HTR-8/SVneo (cell line): ENCODE results near the gene DACT2.
A peak's percentile ranks its signal among the peaks of the same experiment; 100 is the strongest.
"Not testable (repeated sequence)": the region's sequence is repeated elsewhere in the genome, so short reads cannot be mapped to it uniquely, and the experiment has no call there.

Experiments
- DNase-seq: peaks from one replicate; pipeline ENCODE4 v3.0.0; 2011; ENCODE audit warnings: low spot score, mixed read lengths; ENCODE audit not compliant: insufficient read length
- FAIRE-seq: peaks from 2 replicates; lab custom pipeline; 2011; peaks lifted over from hg19 to GRCh38; lab: Jason Lieb, UNC

The DACT2 gene

DNA sequence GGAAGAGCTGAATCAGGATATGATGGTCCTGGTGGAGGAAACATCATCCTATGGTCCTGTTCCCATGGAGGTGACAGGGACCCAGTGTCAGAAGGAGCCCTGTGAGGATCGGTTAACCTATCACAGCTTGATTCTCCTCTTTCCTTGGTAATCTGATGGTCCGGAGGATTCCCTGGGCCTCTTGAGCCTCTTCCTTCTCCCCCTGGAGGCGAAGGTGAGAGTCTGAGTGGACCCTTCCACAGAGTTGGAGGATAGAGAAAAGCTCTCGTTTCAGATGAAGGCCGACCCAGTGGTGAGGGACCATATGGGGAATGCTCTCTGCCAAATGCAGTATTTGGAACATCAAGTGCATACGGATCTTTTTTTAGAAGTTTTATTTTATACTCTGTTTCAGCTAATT lies 32.1 kb downstream of the DACT2 start:
- FAIRE-seq, DNase-seq: not testable (repeated sequence)

DNA sequence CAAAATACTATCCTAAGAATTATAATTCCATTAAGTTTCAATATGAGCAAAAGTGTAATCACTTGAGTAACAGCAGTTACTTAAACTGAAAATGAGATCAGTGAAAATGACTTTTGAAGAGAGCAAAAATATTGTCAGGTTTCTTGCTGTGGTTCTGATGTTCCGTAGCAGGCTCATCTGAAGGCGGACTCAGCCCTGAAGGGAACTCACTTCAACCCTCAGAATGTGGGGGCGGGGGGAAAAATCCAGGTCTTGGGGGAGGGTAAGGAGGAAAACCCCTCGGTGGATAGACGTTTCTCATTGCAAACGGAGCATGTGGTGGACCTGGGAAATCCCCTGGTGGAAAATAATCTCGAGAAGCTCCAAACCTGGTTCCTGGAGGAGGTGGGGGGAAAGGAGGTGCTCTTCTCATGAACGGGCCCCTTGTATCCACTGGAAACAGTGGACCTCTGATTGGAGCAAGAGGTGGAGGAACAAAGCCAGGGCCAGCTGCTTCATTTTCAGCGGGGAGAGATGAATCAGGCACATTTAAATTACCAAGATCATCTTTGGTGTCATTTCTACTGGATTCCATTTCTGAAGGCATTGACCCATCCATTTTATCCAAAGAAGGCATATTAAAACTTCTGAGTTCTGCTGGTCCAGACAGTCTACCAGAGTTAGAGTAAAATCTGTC lies 32.7 kb downstream of the DACT2 start:
- not testable (repeated sequence) for FAIRE-seq, DNase-seq

- FAIRE-seq (no peak), DNase-seq (no peak)
These were observed 33.5 kb downstream of the DACT2 start for GRCh38 chr6:168286116-168286515.

DNA sequence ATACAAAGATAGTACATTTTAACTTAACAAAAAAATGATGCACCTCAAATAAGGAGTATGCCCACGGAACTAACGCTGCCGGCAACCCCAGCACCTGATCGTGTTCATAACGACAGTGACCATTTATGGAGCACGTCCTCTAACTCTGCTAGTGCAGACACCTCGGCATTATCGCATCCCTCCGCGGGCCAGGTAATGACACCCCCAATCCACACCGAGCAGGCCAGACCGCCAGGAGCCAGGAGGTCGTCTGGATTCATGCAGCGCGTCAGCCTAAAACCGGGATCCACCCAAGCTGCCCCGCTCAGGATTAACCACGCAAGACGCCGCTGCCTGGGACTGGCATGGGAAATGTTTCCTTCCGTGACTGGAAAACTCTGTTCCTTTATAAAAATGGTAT lies 34.1 kb downstream of the DACT2 start:
- FAIRE-seq (no peak), DNase-seq (no peak)

- DNase-seq: peak; percentile 8
- no peak for FAIRE-seq
These were observed 35.4 kb downstream of the DACT2 start for GRCh38 chr6:168284187-168284586.

DNA sequence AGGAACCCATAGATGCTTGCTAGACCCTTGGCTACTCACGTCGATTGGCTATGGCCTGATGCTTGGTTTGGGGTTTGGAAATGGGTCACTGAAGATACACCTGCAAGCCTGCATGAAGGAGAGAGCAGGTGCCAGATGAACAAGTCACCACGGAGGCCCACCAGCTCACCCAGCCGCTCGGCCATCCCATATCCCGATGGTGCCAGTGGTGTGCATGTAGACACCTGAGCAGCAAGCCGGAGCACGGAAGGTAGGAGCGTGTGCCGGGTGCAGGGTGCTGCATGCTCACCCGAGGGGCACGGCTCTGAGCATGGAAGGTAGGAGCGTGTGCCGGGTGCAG lies 35.9 kb downstream of the DACT2 start:
- DNase-seq (no peak), FAIRE-seq (no peak)

DNA sequence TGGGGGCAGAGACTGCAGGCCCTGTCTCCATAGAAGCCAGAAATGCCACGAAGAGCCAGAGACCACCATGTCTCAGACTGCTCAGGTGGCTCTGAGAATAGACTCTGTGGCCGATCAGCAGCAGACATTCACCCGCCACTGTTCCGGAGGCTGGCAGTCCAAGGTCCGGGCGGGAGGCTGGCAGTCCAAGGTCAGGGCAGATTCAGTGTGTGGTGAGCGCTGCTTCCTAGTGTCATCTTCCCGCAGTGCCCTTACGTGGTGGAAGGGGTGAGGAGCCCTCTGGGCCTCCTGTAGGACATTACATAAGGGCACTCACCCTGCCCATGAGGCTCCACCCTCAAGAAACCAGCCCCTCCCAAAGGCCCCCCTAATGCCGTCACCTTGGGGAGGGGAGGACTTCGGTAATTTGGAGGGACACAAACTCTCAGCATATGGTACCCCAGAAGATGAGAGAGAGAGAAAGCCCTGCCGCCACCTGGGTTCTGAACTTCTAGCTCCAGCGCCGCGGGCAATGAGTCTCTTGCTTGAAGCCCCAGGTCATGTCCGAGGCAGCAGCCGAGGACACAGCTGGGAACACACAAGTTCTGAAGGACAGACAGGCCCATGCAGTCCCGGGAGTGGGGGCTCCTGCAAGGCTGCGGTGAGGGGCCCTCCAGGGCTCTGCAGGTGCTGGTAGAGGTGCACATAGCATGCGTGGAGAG lies 36.4 kb downstream of the DACT2 start:
- no peak for FAIRE-seq
- no peak for DNase-seq

- no peak for FAIRE-seq
- no peak for DNase-seq
These were observed 37.8 kb downstream of the DACT2 start for GRCh38 chr6:168281826-168282225.

- not testable (repeated sequence) for DNase-seq, FAIRE-seq
These were observed 38.3 kb downstream of the DACT2 start for GRCh38 chr6:168281314-168281713.

DNA sequence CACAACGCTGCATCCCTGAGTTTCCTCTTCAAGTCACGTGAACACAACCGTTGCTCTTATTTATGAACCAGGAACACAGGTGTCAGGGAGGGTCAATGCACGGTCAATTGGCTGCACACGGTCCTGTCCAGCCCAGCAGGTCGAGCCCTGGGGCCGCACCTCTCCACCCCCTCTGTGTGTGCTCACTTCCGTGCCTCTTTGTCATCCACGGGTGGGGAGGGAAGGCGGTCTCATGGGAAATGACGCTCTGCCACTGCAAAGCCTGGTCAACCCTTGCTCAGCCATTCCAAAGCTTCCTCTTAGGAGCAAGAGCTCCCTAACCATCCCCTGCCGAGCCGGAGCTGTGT lies 38.7 kb downstream of the DACT2 start:
- no peak for FAIRE-seq

GRCh38 chr6:168280020-168280898 lies 39.3 kb downstream of the DACT2 start:
- DNase-seq (no peak), FAIRE-seq (no peak)

More for the DNA sequence above, 38.7 kb downstream of the DACT2 start:
- no peak for DNase-seq

GRCh38 chr6:168279403-168279935 lies 40.1 kb downstream of the DACT2 start:
- no peak for FAIRE-seq
- DNase-seq: no peak

DNA sequence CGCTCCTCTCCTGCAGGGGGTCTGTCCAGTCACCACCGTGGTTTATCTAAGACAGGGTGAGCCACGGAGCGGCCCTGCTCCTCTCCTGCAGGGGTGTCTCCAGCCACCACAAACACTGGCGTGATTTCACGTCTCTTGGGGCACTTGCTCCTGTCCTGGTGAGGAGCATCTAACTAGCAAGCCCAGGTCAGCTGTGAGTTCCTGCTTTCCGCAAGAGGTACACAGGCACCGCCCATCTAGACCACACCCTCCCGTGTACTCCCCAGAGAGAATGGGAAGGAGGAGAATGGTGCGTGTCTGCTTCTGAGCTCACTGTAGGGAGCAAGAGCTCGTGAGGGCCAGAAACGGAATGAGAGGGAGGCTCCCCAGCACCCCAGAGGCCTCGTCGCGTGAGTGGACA lies 40.7 kb downstream of the DACT2 start:
- DNase-seq (no peak), FAIRE-seq (no peak)

DNA sequence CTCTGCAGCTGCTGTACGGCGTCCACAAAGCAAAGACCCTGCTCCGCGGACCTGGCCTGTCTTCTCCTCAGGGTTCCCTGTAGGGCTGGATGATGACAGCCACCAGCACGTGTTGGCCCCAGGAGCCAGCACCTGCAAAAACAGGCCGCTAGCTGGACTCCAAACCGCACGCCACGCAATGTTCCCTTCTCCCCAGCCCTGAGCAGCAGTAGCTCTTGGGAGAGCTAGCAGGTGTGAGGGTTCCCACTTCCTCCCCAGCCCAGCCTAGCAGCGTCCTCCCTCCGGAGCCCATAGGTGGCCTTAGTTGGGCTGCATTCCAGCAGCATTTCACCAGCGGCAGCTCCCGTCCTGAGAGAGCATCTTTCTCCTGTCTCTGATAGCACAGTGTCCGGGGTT lies 42.3 kb downstream of the DACT2 start:
- FAIRE-seq: no peak

DNA sequence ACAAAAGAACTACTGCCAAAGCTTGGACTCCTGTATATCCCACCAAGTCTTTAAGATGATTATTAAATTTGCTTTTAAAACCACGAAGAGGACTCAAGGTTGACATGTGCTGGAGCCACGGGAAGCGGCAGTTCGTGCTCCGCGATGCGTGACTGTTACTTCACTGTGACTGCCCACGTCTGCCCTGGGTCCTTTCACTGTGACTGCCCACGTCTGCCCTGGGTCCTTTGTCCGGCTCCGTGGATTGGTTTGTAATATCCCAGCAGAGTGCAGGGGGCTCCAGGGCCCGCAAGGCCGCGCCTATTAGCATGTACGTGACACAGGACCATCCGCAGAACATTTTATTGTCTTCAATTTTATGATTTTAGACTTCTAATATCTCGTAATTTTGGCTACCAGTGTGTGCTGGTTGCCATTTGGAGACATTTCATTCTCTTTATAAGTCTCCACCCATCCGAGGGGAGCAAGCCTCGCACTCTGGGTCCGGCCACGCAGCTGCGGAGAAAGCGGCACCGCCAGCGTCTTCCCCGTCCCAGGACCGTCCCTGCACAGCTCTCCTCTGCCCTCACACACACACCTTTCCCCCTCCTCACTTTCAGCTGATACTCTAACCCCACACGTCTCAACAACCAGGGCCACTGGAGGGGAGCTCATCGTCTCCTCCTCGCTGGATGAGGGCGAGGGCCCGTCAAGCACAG lies 42.9 kb downstream of the DACT2 start:
- DNase-seq: no peak
- FAIRE-seq: no peak

More for the DNA sequence above, 42.3 kb downstream of the DACT2 start:
- DNase-seq: no peak

DNA sequence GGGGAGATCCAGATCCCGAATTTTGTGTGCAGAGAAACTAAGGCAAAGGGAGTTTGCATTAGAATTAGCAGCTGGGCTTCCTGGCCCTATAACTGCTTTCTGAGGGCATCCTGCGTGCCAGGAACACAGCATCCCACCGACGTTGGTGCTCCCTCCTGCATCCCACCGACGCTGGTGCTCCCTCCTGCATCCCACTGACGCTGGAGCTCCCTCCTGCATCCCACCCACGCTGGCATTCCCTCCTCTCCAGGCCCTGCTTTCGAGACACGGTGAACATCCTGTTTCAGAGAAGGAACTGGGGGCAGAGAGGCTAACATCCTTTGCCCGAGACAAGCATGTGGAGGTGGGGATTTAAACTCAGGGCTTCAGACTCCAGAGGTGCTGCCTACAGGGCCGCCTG lies 44.4 kb downstream of the DACT2 start:
- DNase-seq (no peak), FAIRE-seq (no peak)

DNA sequence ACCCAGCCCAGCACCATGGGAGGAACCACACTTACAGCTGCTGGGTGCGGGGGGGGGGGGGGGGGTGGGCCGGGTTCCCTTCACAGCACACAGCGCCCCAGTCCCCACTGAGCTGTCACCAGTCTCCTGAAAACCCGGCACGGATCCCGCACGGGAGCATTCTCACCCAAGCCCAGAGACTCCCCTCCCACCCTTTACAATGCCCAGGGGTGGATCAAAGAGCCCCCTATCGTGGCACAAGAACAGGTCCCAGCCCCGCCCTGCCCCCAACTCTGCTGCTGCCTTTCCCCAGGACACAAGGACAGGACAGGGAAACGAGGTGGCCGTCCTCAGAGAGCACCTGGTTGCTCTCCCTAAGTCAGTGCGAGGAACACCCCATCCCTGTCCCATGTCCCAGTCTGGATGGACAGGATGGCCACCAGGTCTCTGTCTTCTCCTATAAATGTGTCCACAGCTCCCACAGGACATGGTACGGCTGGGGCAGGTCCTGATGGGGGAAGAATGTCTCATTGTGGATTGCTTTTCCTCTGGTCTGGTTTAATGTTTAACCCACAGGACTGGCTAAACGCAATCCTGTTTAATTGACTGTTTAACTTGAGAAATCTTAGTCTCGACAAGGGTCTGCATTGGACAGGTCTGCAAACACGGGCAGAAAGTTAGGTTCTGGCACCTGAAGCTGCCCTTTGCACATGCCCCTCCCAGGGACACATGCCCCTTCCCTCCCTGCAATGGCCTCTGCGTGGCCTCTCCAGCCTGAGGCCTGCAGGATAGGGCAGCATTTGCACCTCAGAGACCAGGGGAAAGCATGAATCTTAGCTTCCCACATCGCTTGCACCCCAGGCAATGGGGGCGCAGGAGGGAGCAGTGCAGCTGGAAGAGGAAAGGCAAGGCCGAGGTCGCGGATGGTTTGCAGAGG lies 45.3 kb downstream of the DACT2 start:
- FAIRE-seq: no peak

DNA sequence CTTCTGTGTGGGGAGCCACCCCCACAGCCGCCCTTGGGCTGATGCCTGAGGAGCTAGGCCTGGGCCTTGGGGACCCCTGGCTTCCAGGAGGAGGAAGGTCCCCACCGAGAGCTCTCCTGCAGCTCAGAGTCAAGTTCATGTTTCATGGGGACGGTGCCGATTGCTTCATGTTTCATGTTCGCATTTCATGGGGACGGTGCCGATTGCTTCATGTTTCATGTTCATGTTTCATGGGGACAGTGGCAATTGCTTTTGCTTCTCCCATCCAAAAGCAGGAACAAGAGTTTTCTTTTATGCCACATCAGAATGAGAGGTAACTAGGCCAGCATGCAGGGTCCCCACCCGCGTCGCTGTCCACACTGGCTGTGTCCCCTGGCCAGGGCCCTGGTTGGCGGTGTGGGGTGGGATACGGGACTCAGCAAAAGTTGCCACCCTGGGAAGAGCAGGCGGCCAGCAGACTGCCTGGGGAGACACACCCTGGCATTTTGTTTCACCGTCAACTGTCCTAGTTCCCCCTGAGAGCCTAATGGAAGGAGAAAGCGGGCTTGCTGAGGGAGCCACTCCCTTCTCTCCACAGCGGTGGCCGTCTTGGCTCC lies 46.0 kb downstream of the DACT2 start:
- no peak for FAIRE-seq
- DNase-seq: no peak

More for the DNA sequence above, 45.3 kb downstream of the DACT2 start:
- no peak for DNase-seq
